Activated CD8-positive, alpha-beta T cell treated with anti-CD3 and anti-CD28 coated beads, Interleukin-2, amount 10 ng/mL, durations not matched to agents 7 days and 5 days (primary cell): Measurements from ENCODE around the gene EGFL8. TPM values are rescaled to one million over a fixed set of nuclear protein-coding genes. Genes with fewer than 3 reads are reported as not detected.

Experiments used
- ATAC-seq: fragments of 150-1000 bp; cut with Tn5 transposase; one replicate; pipeline ENCODE4 v1.10.0; 2021; ENCODE audit warnings: moderate library complexity
- CTCF ChIA-PET: fragments of 350-600 bp; sonication (Branson Sonifier 250); formaldehyde crosslinking; loops from one replicate; lab custom pipeline; 2021; ENCODE audit warnings: antibody characterized with exemption; lab: Charles Lee
- POLR2A ChIA-PET: fragments of 350-600 bp; sonication (Branson Sonifier 250); formaldehyde crosslinking; loops from one replicate; lab custom pipeline; 2021; ENCODE audit warnings: antibody characterized with exemption; lab: Charles Lee
- DNase-seq: peaks from one replicate; pipeline ENCODE4 v3.0.0-alpha.2; 2020
- H3K27ac Mint-ChIP-seq: one replicate; pipeline ENCODE4 v1.8.0; 2021; ENCODE audit warnings: mild to moderate bottlenecking, mixed read lengths
- H3K27me3 Mint-ChIP-seq: one replicate; pipeline ENCODE4 v1.8.0; 2021; ENCODE audit warnings: low read depth, mixed read lengths
- H3K36me3 Mint-ChIP-seq: one replicate; pipeline ENCODE4 v1.8.0; 2021; ENCODE audit warnings: low read depth, mixed read lengths
- H3K4me1 Mint-ChIP-seq: one replicate; pipeline ENCODE4 v1.8.0; 2021; ENCODE audit warnings: low read depth, mixed read lengths
- H3K4me3 Mint-ChIP-seq: one replicate; pipeline ENCODE4 v1.8.0; 2021; ENCODE audit warnings: mild to moderate bottlenecking, mixed read lengths
- H3K9me3 Mint-ChIP-seq: one replicate; pipeline ENCODE4 v1.8.0; 2022; ENCODE audit warnings: mixed read lengths; ENCODE audit not compliant: insufficient read depth
- total RNA-seq, 2 experiments: library from RNA; stranded (reverse); gene quantifications; one replicate each; pipeline ENCODE4 v1.2.3, GENCODE V29; 2021

Gene EGFL8
- 10 to 100 TPM in 1 of 2 experiments, 1 to 10 TPM in 1; 9.8 to 12.2 TPM for total RNA-seq

GRCh38 chr6:32164295-32164694 lies at the start of gene EGFL8:
TSS of gene EGFL8 (plus strand) at chr6:32164595. CDS start at chr6:32166166, 1,571 bp downstream.
- DNase-seq (no peak), ATAC-seq (no peak)
- ChIA-PET POLR2A (interaction anchor here (0.5 to 1.2 kb wide), 4 partner anchors 10 to 808 kb away, joined by 3 to 5 read pairs (median 3); no protein-coding TSS in a partner anchor), CTCF (interaction anchor here (1.4 kb wide), 1 partner anchor 46 kb away, joined by 5 read pairs; no protein-coding TSS in a partner anchor)
- Mint-ChIP-seq H3K36me3 (peaks cover 23% of the 10 kb centered on the region), H3K4me1 (no peaks in the 10 kb centered on the region), H3K27me3 (no peaks in the 10 kb centered on the region), H3K27ac (no peak within 1 kb of the TSS), H3K9me3 (no peaks in the 10 kb centered on the region), H3K4me3 (no peak within 1 kb of the TSS)

GRCh38 chr6:32114796-32115195 lies 49.6 kb upstream of the EGFL8 start:
- H3K36me3 Mint-ChIP-seq: peaks cover 40% of the 10 kb centered on the region
- H3K4me3 Mint-ChIP-seq: no peak overlapping the region
- H3K4me1 Mint-ChIP-seq: peaks cover 10% of the 10 kb centered on the region
- ATAC-seq (no peak), DNase-seq (no peak)
- H3K27me3 Mint-ChIP-seq: no peaks in the 10 kb centered on the region
- H3K9me3 Mint-ChIP-seq: no peaks in the 10 kb centered on the region
- POLR2A ChIA-PET: no interaction called here
- no peak overlapping the region for H3K27ac Mint-ChIP-seq
- CTCF ChIA-PET: interaction anchor here (0.6 to 0.7 kb wide), 2 partner anchors 13 to 827 kb away, joined by 3 read pairs; partner anchors contain the start of gene ATF6B

GRCh38 chr6:32115623-32116022 lies 48.8 kb upstream of the EGFL8 start:
- ChIA-PET CTCF (no interaction called here), POLR2A (no interaction called here)
- Mint-ChIP-seq H3K27ac (no peak overlapping the region), H3K4me3 (no peak overlapping the region), H3K27me3 (no peaks in the 10 kb centered on the region), H3K4me1 (peaks cover 10% of the 10 kb centered on the region), H3K9me3 (no peaks in the 10 kb centered on the region), H3K36me3 (peaks cover 42% of the 10 kb centered on the region)
- DNase-seq (no peak), ATAC-seq (no peak)

GRCh38 chr6:32116674-32117073 lies 47.7 kb upstream of the EGFL8 start:
- DNase-seq: peak; percentile 35
- Mint-ChIP-seq H3K4me1 (peaks cover 10% of the 10 kb centered on the region), H3K27me3 (no peaks in the 10 kb centered on the region), H3K9me3 (no peaks in the 10 kb centered on the region), H3K36me3 (peaks cover 50% of the 10 kb centered on the region), H3K27ac (peak overlapping the region; percentile 42), H3K4me3 (no peak overlapping the region)
- no peak for ATAC-seq
- ChIA-PET POLR2A (interaction anchor here (2.1 kb wide), 1 partner anchor 12 kb away, joined by 5 read pairs; no protein-coding TSS in a partner anchor), CTCF (interaction anchor here (1.2 to 3.6 kb wide), 5 partner anchors 12 to 62 kb away, joined by 3 to 67 read pairs (median 3); partner anchors contain the start of genes ATF6B and FKBPL)

- ChIA-PET POLR2A (interaction anchor here (2.1 kb wide), 1 partner anchor 11 kb away, joined by 5 read pairs; no protein-coding TSS in a partner anchor), CTCF (interaction anchor here (1.2 to 3.6 kb wide), 8 partner anchors 11 to 136 kb away, joined by 3 to 67 read pairs (median 4); partner anchors contain the start of genes ATF6B, FKBPL and PRRT1)
- H3K4me3 Mint-ChIP-seq: no peak overlapping the region
- ATAC-seq (no peak), DNase-seq (no peak)
- peaks cover 56% of the 10 kb centered on the region for H3K36me3 Mint-ChIP-seq
- H3K4me1 Mint-ChIP-seq: peaks cover 10% of the 10 kb centered on the region
- no peaks in the 10 kb centered on the region for H3K9me3 Mint-ChIP-seq
- H3K27ac Mint-ChIP-seq: no peak overlapping the region
- no peaks in the 10 kb centered on the region for H3K27me3 Mint-ChIP-seq
These were observed 46.9 kb upstream of the EGFL8 start for GRCh38 chr6:32117461-32117860.

GRCh38 chr6:32118782-32119628 lies 45.4 kb upstream of the EGFL8 start:
- ChIA-PET POLR2A (no interaction called here), CTCF (interaction anchor here (0.8 to 3.6 kb wide), 19 partner anchors 10 to 135 kb away, joined by 3 to 67 read pairs (median 5); partner anchors contain the start of genes AGPAT1, ATF6B, EGFL8 and FKBPL)
- Mint-ChIP-seq H3K9me3 (no peaks in the 10 kb centered on the region), H3K4me3 (no peak overlapping the region), H3K27me3 (no peaks in the 10 kb centered on the region), H3K36me3 (peaks cover 62% of the 10 kb centered on the region), H3K4me1 (peaks cover 10% of the 10 kb centered on the region), H3K27ac (peak overlapping the region; percentile 67)
- DNase-seq (peak; percentile 80), ATAC-seq (peak; percentile 86)

- H3K9me3 Mint-ChIP-seq: no peaks in the 10 kb centered on the region
- CTCF ChIA-PET: no interaction called here
- ATAC-seq (no peak), DNase-seq (no peak)
- no peaks in the 10 kb centered on the region for H3K27me3 Mint-ChIP-seq
- peaks cover 15% of the 10 kb centered on the region for H3K4me1 Mint-ChIP-seq
- no peak overlapping the region for H3K4me3 Mint-ChIP-seq
- POLR2A ChIA-PET: interaction anchor here (0.6 kb wide), 1 partner anchor 372 kb away, joined by 3 read pairs; no protein-coding TSS in a partner anchor
- peaks cover 61% of the 10 kb centered on the region for H3K36me3 Mint-ChIP-seq
- no peak overlapping the region for H3K27ac Mint-ChIP-seq
These were observed 43.8 kb upstream of the EGFL8 start for GRCh38 chr6:32120573-32121059.

GRCh38 chr6:32123681-32124080 lies 40.7 kb upstream of the EGFL8 start:
- DNase-seq (no peak), ATAC-seq (no peak)
- Mint-ChIP-seq H3K9me3 (no peaks in the 10 kb centered on the region), H3K27me3 (no peaks in the 10 kb centered on the region), H3K4me1 (peaks cover 40% of the 10 kb centered on the region), H3K27ac (no peak overlapping the region), H3K36me3 (peaks cover 60% of the 10 kb centered on the region), H3K4me3 (no peak overlapping the region)
- ChIA-PET POLR2A (no interaction called here), CTCF (interaction anchor here (2.0 kb wide), 1 partner anchor 72 kb away, joined by 4 read pairs; no protein-coding TSS in a partner anchor)

- Mint-ChIP-seq H3K4me1 (peaks cover 46% of the 10 kb centered on the region), H3K9me3 (no peaks in the 10 kb centered on the region), H3K27me3 (no peaks in the 10 kb centered on the region), H3K36me3 (peaks cover 41% of the 10 kb centered on the region), H3K4me3 (peak overlapping the region; percentile 99), H3K27ac (peak overlapping the region; percentile 98)
- POLR2A ChIA-PET: interaction anchor here (0.7 to 3.8 kb wide), 2 partner anchors 49 to 65 kb away, joined by 3 to 35 read pairs; partner anchors contain the start of genes GPSM3 and PBX2
- DNase-seq: no peak
- CTCF ChIA-PET: interaction anchor here (1.0 to 5.4 kb wide), 3 partner anchors 9 to 69 kb away, joined by 3 to 67 read pairs (median 28); no protein-coding TSS in a partner anchor
- no peak for ATAC-seq
These were observed 37.5 kb upstream of the EGFL8 start for GRCh38 chr6:32126880-32127279.

- DNase-seq (no peak), ATAC-seq (no peak)
- Mint-ChIP-seq H3K4me3 (peak overlapping the region; percentile 99), H3K4me1 (peaks cover 46% of the 10 kb centered on the region), H3K36me3 (peaks cover 38% of the 10 kb centered on the region), H3K9me3 (no peaks in the 10 kb centered on the region), H3K27me3 (no peaks in the 10 kb centered on the region), H3K27ac (peak overlapping the region; percentile 98)
- CTCF ChIA-PET: interaction anchor here (1.0 to 5.4 kb wide), 5 partner anchors 10 to 68 kb away, joined by 3 to 67 read pairs (median 5); partner anchors contain the start of gene AGPAT1
- POLR2A ChIA-PET: interaction anchor here (0.6 to 3.8 kb wide), 4 partner anchors 49 to 1494 kb away, joined by 3 to 35 read pairs (median 3); partner anchors contain the start of genes GPSM3, ITPR3 and PBX2
These were observed 37.0 kb upstream of the EGFL8 start for GRCh38 chr6:32127409-32127716.
